A549 (cell line): ENCODE data around the gene ZBTB16. TPM values are rescaled to one million over a fixed set of nuclear protein-coding genes. Genes with fewer than 3 reads are reported as not detected.

ENCODE experiments used
- ATAC-seq, 2 experiments: fragments of 200-7000 bp in 1 of 2; fragments of >200 bp in 1 of 2; cut with Nextera tagmentation in 1 of 2; cut with Tn5 transposase in 1 of 2; 3 replicates each; pipeline versions ENCODE4 v1.8.0 to v1.9.1; 2018 to 2020; ENCODE audit warnings: mild to moderate bottlenecking in 1 of 2, moderate library complexity in 1 of 2
- CTCF ChIA-PET: fragments of 300-600 bp; sonication (Branson Sonifier 250); formaldehyde crosslinking; extraction: SDS; loops from one replicate; lab custom pipeline; 2021; ENCODE audit warnings: antibody characterized with exemption, inconsistent platforms; lab: Yijun Ruan, JAX
- POLR2A ChIA-PET: fragments of 350-600 bp; formaldehyde crosslinking; extraction: SDS; loops from one replicate; lab custom pipeline; 2021; ENCODE audit warnings: antibody characterized with exemption, inconsistent platforms; lab: Yijun Ruan, JAX
- DNase-seq, 2 experiments: peaks; one replicate each; pipeline versions ENCODE4 v3.0.0 to v3.0.0-alpha.2; 2011 to 2016; ENCODE audit warnings: low read depth in 1 of 2, low spot score in 1 of 2
- FAIRE-seq: peaks from 2 replicates; lab custom pipeline; 2011; peaks lifted over from hg19 to GRCh38; lab: Jason Lieb, UNC
- H3K27ac ChIP-seq, 2 experiments: fragments of >200 bp; sonication (Bioruptor Twin); formaldehyde crosslinking; 3 replicates each; pipeline ENCODE4 v1.5.1; 2016 to 2017
- H3K4me1 ChIP-seq: fragments of >200 bp; sonication (Bioruptor Twin); formaldehyde crosslinking; 3 replicates; pipeline ENCODE4 v1.6.1; 2016
- H3K4me2 ChIP-seq: fragments of >200 bp; sonication (Bioruptor Twin); formaldehyde crosslinking; 3 replicates; pipeline ENCODE4 v1.6.1; 2016
- H3K4me3 ChIP-seq: fragments of >200 bp; sonication (Bioruptor Twin); formaldehyde crosslinking; 3 replicates; pipeline ENCODE4 v1.5.1; 2016
- H3K9me3 ChIP-seq: fragments of >200 bp; sonication (Bioruptor Twin); formaldehyde crosslinking; 3 replicates; pipeline ENCODE4 v1.6.1; 2016
- ATOH8 ChIP-seq: fragments of 250-450 bp; sonication (Bioruptor Pico); IDR thresholded peaks from 2 replicates; pipeline ENCODE4 v1.5.0; 2020; ENCODE audit warnings: low read depth, mild to moderate bottlenecking, moderate library complexity
- BHLHE40 ChIP-seq: IDR thresholded peaks from 2 replicates; pipeline ENCODE4 v1.6.1; 2012; ENCODE audit warnings: low read depth, low read length, inconsistent platforms
- CHD4 ChIP-seq: fragments of 200-600 bp; sonication (generic); IDR thresholded peaks from 2 replicates; pipeline ENCODE4 v1.6.1; 2016; ENCODE audit warnings: antibody characterized with exemption, mild to moderate bottlenecking, borderline replicate concordance
- E2F6 ChIP-seq: IDR thresholded peaks from 2 replicates; pipeline ENCODE4 v1.6.1; 2012; ENCODE audit warnings: low read depth, borderline replicate concordance
- ELK1 ChIP-seq: fragments of 150-350 bp; IDR thresholded peaks from 2 replicates; pipeline ENCODE4 v1.6.1; 2014; ENCODE audit warnings: low read depth, mild to moderate bottlenecking, low read length
- FOSB ChIP-seq: fragments of 250-450 bp; sonication (Bioruptor Pico); IDR thresholded peaks from 2 replicates; pipeline ENCODE4 v1.5.0; 2020; ENCODE audit warnings: mild to moderate bottlenecking, moderate library complexity
- FOSL2 ChIP-seq, 2 experiments: fragments of 450-650 bp in 1 of 2; fragments of >200 bp in 1 of 2; sonication (Bioruptor Twin) in 1 of 2; formaldehyde crosslinking; IDR thresholded peaks; 2 replicates each; pipeline versions ENCODE4 v1.5.0 to v1.6.1; 2016 to 2020; ENCODE audit warnings: mild to moderate bottlenecking in 1 of 2, moderate library complexity in 1 of 2
- FOXS1 ChIP-seq: fragments of 250-450 bp; sonication (Bioruptor Pico); IDR thresholded peaks from 2 replicates; pipeline ENCODE4 v1.5.0; 2020; ENCODE audit warnings: mild to moderate bottlenecking, moderate library complexity
- GATA3 ChIP-seq: IDR thresholded peaks from 2 replicates; pipeline ENCODE4 v1.6.1; 2012; ENCODE audit warnings: borderline replicate concordance
- HOXA7 ChIP-seq: fragments of 250-450 bp; sonication (Bioruptor Pico); IDR thresholded peaks from 2 replicates; pipeline ENCODE4 v1.5.0; 2020; ENCODE audit warnings: mild to moderate bottlenecking, moderate library complexity
- HOXB13 ChIP-seq: fragments of 250-450 bp; sonication (Bioruptor Pico); IDR thresholded peaks from 2 replicates; pipeline ENCODE4 v1.5.0; 2020; ENCODE audit warnings: low read depth, mild to moderate bottlenecking, moderate library complexity
- KDM1A ChIP-seq: fragments of 200-600 bp; sonication (generic); IDR thresholded peaks from 2 replicates; pipeline ENCODE4 v1.6.1; 2016; ENCODE audit warnings: low read depth, mild to moderate bottlenecking
- KDM5A ChIP-seq: fragments of 200-600 bp; sonication (generic); IDR thresholded peaks from 2 replicates; pipeline ENCODE4 v1.6.1; 2016; ENCODE audit warnings: antibody characterized with exemption, mild to moderate bottlenecking
- MAX ChIP-seq: IDR thresholded peaks from 2 replicates; pipeline ENCODE4 v1.6.1; 2012
- NFE2L2 ChIP-seq: fragments of 150-350 bp; conservative IDR thresholded peaks from 2 replicates; pipeline ENCODE4 v1.6.1; 2014; ENCODE audit warnings: low read length
- NR3C1 ChIP-seq: fragments of >200 bp; sonication (Bioruptor Twin); formaldehyde crosslinking; IDR thresholded peaks from 3 replicates; pipeline ENCODE4 v1.6.1; 2017
- PBX3 ChIP-seq: IDR thresholded peaks from 2 replicates; pipeline ENCODE4 v1.6.1; 2012
- PHF8 ChIP-seq: fragments of 200-600 bp; sonication (generic); IDR thresholded peaks from 2 replicates; pipeline ENCODE4 v1.6.1; 2016; ENCODE audit warnings: low read depth, mild to moderate bottlenecking, antibody characterized with exemption, moderate library complexity, borderline replicate concordance
- POLR2AphosphoS2 ChIP-seq: conservative IDR thresholded peaks from 2 replicates; pipeline ENCODE4 v1.6.1; 2012; ENCODE audit warnings: low read length, improper control_type of control experiment, inconsistent platforms
- SREBF2 ChIP-seq: fragments of 450-650 bp; IDR thresholded peaks from 2 replicates; pipeline ENCODE4 v1.6.1; 2014; ENCODE audit warnings: mild to moderate bottlenecking, moderate library complexity
- USF2 ChIP-seq: fragments of 450-650 bp; IDR thresholded peaks from 2 replicates; pipeline ENCODE4 v1.6.1; 2014; ENCODE audit warnings: antibody characterized with exemption
- ZSCAN20 ChIP-seq: fragments of 250-450 bp; sonication (Bioruptor Pico); IDR thresholded peaks from 2 replicates; pipeline ENCODE4 v1.8.0; 2022; ENCODE audit warnings: mild to moderate bottlenecking, moderate library complexity
- WGBS: methylation state at CpG from one replicate; pipeline ENCODE4 v1.1.6; 2017; ENCODE audit errors: missing lambda C conversion rate; 5-methylcytosine and 5-hydroxymethylcytosine counted together
- polyA plus RNA-seq, 4 experiments: library from polyadenylated mRNA; depleted of rRNA in 3 of 4; stranded (reverse); fragments of >200 nt; fragmentation: RNase III in 1 of 4; extraction: RNeasy Plus Mini Kit Qiagen cat#74134 plus additional on column Dnase treatment in 1 of 4; gene quantifications; 2 replicates in 3 of 4; 3 replicates in 1 of 4; pipeline ENCODE4 v1.2.3, GENCODE V29; 2011 to 2017
- TF ChIP-seq, protein P1 (sequence below): fragments of 250-450 bp; sonication (Bioruptor Pico); IDR thresholded peaks from 2 replicates; pipeline ENCODE4 v1.5.0; 2021; ENCODE audit warnings: mild to moderate bottlenecking, moderate library complexity, borderline replicate concordance
- TF ChIP-seq, protein P2 (sequence below): fragments of >200 bp; sonication (Bioruptor Twin); formaldehyde crosslinking; IDR thresholded peaks from 3 replicates; pipeline ENCODE4 v1.5.1; 2016

Gene ZBTB16
- polyA plus RNA-seq, 2 of the 4 experiments (the other 2 are of a cell fraction), result not detected

DNA sequence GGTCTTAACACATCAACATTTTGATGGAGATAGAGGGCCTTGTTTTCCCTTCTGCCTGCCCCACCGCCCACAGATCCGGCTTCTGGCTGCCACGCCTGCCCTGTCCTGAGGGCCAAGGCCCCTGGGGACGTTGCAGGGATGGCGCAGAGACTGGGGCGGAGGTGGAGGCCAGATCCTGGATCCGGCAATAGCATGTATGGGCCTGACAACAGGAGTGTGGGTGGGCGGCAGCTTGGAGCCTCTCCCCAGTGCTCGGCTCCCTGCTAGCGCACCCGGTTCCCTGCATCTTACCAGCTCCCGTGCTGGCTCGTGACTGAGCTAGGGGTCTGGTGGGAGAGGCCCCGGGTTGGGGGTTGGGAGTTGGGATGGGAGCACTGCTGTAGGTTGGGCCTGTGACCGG, 95.6 kb downstream of the ZBTB16 start:
- Histone ChIP-seq H3K4me2 (no peak overlapping the region), H3K4me1 (peaks cover 7% of the 10 kb centered on the region; the same call in 2 of the 3 replicates), H3K9me3 (no peaks in the 10 kb centered on the region), H3K4me3 (no peak overlapping the region), H3K27ac (peak overlapping the region in 1 of 2 experiments; percentile 23; a peak in 1 of 6 replicates)
- ATAC-seq (no peak), DNase-seq (no peak), FAIRE-seq (no peak)
- ChIA-PET POLR2A (no interaction called here), CTCF (no interaction called here)
- no peak for TF ChIP-seq GATA3
- TF ChIP-seq USF2, result no peak
- no peak for TF ChIP-seq PHF8
- TF ChIP-seq POLR2AphosphoS2, result no peak
- no peak for TF ChIP-seq SREBF2
- TF ChIP-seq E2F6, result no peak
- TF ChIP-seq ATOH8 (CRISPR knock-in tag), result no peak
- WGBS, result 73% methylated on average over 8 of the region's 15 CpGs

GRCh38 chr11:114156131-114156581, 96.6 kb downstream of the ZBTB16 start:
- ATAC-seq, result no peak
- 76% methylated on average over 8 of the region's 13 CpGs for WGBS
- no peak for TF ChIP-seq MAX
- TF ChIP-seq, protein P1, sequence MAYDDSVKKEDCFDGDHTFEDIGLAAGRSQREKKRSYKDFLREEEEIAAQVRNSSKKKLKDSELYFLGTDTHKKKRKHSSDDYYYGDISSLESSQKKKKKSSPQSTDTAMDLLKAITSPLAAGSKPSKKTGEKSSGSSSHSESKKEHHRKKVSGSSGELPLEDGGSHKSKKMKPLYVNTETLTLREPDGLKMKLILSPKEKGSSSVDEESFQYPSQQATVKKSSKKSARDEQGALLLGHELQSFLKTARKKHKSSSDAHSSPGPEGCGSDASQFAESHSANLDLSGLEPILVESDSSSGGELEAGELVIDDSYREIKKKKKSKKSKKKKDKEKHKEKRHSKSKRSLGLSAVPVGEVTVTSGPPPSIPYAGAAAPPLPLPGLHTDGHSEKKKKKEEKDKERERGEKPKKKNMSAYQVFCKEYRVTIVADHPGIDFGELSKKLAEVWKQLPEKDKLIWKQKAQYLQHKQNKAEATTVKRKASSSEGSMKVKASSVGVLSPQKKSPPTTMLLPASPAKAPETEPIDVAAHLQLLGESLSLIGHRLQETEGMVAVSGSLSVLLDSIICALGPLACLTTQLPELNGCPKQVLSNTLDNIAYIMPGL (CRISPR knock-in tag), result no peak
- TF ChIP-seq ZSCAN20 (CRISPR knock-in tag), result no peak
- TF ChIP-seq FOSB (CRISPR knock-in tag), result no peak
- no peak for TF ChIP-seq KDM1A
- TF ChIP-seq HOXB13, result no peak
- TF ChIP-seq NFE2L2, result no peak
- H3K4me1 ChIP-seq, result peaks cover 12% of the 10 kb centered on the region; the same call in 2 of the 3 replicates
- peak overlapping the region in 1 of 2 experiments; percentile 23; a peak in 1 of 6 replicates for H3K27ac ChIP-seq
- H3K4me3 ChIP-seq, result no peak overlapping the region
- DNase-seq, result no peak
- FAIRE-seq, result no peak
- no peak overlapping the region for H3K4me2 ChIP-seq
- ChIA-PET CTCF (no interaction called here), POLR2A (no interaction called here)
- H3K9me3 ChIP-seq, result no peaks in the 10 kb centered on the region

- POLR2A ChIA-PET, result no interaction called here
- peaks cover 12% of the 10 kb centered on the region; the same call in 2 of the 3 replicates for H3K4me1 ChIP-seq
- WGBS, result 45% methylated on average over 6 of the region's 6 CpGs
- DNase-seq, result no peak
- no peak for FAIRE-seq
- no peak for TF ChIP-seq CHD4
- TF ChIP-seq ELK1, result no peak
- no peak for TF ChIP-seq BHLHE40
- TF ChIP-seq HOXA7 (CRISPR knock-in tag), result no peak
- TF ChIP-seq PBX3, result no peak
- no peak for TF ChIP-seq FOSL2 (IDR thresholded peaks at IDR 0.05)
- no peak for TF ChIP-seq FOSL2 (CRISPR knock-in tag; IDR thresholded peaks at IDR 0.05)
- TF ChIP-seq, protein P2, sequence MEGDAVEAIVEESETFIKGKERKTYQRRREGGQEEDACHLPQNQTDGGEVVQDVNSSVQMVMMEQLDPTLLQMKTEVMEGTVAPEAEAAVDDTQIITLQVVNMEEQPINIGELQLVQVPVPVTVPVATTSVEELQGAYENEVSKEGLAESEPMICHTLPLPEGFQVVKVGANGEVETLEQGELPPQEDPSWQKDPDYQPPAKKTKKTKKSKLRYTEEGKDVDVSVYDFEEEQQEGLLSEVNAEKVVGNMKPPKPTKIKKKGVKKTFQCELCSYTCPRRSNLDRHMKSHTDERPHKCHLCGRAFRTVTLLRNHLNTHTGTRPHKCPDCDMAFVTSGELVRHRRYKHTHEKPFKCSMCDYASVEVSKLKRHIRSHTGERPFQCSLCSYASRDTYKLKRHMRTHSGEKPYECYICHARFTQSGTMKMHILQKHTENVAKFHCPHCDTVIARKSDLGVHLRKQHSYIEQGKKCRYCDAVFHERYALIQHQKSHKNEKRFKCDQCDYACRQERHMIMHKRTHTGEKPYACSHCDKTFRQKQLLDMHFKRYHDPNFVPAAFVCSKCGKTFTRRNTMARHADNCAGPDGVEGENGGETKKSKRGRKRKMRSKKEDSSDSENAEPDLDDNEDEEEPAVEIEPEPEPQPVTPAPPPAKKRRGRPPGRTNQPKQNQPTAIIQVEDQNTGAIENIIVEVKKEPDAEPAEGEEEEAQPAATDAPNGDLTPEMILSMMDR, result no peak
- TF ChIP-seq USF2, result no peak
- no peak for TF ChIP-seq KDM5A
- no peak for TF ChIP-seq FOXS1 (CRISPR knock-in tag)
- TF ChIP-seq HOXB13, result no peak
- no peak for TF ChIP-seq KDM1A
- no peak for TF ChIP-seq NR3C1
- TF ChIP-seq, all 56 proteins: peak for 0
- Histone ChIP-seq H3K4me3 (no peak overlapping the region), H3K4me2 (no peak overlapping the region), H3K27ac (no peak overlapping the region; a peak in 1 of 6 replicates), H3K9me3 (no peaks in the 10 kb centered on the region)
- CTCF ChIA-PET, result no interaction called here
- ATAC-seq, result no peak
Measured at GRCh38 chr11:114156782-114157181, 97.3 kb downstream of the ZBTB16 start.
